HUDEP-2 (cell line): ENCODE measurements around the gene CDKL1.

Experiments
- DNase-seq, 76 experiments: peaks; one replicate each; lab custom pipeline; 2025; ENCODE audit not compliant: unreplicated experiment in 76 of 76; lab: John Stamatoyannopoulos, UW

Gene CDKL1

GRCh38 chr14:50290306-50290705, 106.4 kb downstream of the CDKL1 start:
- DNase-seq, result no peak

DNA sequence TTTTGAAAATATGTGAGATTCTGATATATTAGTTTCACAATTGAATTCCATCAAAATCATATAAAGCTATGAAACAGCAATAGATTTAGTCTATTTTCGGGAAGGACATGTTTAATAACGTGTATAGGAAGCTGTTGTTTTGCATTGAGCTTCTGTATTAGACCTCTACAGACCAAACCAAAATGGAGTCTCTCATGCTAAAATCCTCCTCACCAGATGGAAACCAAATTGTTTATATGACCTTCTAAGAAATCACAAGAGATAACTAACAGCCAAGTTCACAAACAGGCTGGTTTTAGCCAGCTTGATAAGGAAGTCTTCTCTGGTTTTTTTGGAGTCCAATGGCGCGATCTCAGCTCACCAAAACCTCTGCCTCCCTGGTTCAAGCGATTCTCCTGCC, 108.5 kb downstream of the CDKL1 start:
- no peak for DNase-seq

DNA sequence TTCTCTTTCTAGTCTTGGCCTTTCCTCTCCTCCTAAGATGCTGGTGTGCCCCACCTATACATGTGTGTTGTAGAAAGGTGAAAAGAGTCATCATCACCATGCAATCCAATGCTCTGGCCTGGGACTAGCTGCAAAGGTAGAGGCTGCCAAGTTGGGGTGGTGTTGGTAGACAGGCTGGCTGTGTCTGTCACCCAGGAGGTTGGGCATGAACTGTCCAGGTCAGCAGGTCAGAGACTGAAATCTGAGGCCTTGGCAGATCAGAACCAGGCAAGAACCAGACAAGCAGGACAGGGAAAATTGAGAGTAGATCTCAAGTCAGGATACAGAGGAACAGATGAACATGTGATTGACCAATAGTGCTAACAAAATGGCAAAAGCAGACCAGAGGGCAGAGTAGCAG, 110.8 kb downstream of the CDKL1 start:
- no peak for DNase-seq
